HG03095 (cell line): ENCODE measurements around the gene TUBGCP6.

Experiments used
- ATAC-seq: cut with Tn5 transposase; IDR thresholded peaks from one replicate; pipeline ENCODE4 v1.9.1; 2021; ENCODE audit warnings: moderate library complexity; ENCODE audit not compliant: unreplicated experiment

Gene TUBGCP6

GRCh38 chr22:50244420-50245213 lies at the start of gene TUBGCP6:
Gene TUBGCP6, minus strand, starts transcription at chr22:50245023. Its CDS starts 564 bp downstream, at chr22:50244459.
- no peak for ATAC-seq

DNA sequence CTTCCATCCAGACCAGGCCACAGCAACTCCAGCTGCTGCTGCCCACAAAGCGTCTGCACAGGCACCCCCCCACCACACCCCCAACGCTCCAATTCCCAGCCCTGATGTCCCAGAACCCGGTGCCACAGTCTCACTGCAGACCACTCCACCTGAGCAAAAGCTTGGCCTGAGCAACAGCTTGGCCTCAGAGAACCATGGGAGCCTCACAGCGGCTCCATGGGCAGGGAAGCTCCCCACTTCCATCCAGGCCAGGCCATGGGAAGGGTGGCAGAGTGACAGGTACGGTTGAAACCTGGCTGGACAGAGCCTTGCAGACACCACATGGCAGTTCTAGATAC lies 49.5 kb upstream of the TUBGCP6 start:
- no peak for ATAC-seq

DNA sequence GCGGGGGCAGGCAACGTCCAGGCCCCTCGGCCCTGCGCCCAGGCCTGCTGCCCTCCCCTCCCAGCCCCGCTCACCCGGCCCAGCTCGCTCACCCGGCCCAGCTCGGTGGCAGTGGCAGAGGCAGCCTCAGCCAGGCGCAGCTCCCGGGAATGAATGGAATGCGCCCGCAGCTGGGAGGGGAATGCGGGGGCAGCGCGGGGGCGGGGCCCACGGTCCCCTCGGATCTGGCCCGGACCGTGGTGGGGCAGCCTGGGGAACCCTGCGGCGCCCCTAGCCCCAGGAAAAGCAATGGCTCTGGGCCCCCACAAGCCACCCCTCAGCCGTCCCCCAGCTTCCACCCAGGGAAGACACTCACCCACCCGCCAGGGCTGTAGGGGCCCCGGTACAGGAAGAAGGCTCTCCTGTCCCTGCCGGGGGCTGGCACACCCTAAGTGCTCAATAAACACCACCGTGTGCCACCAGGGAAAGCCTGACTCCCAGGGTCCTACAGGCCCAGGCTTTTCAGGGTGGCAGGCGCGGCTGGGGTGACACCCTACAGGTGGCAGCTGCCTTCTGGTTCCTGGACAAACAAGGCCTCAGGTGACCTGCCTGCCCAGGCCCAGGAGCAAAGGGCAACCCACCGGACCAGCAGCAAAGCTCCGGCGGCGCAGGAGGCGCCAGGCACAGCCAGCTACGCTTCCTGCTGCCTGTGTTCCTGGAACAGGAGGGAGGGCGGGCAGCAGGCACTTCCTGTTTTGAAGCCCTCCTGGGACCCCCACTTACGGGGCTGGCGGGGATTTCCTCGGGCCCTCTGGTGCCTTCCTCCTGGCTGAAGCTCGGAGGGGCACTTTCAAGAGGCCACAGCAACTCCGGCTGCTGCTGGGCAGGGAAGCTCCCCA lies 48.9 kb upstream of the TUBGCP6 start:
- ATAC-seq: no peak

- ATAC-seq: no peak
Measured at GRCh38 chr22:50292643-50293440, 48.0 kb upstream of the TUBGCP6 start.

DNA sequence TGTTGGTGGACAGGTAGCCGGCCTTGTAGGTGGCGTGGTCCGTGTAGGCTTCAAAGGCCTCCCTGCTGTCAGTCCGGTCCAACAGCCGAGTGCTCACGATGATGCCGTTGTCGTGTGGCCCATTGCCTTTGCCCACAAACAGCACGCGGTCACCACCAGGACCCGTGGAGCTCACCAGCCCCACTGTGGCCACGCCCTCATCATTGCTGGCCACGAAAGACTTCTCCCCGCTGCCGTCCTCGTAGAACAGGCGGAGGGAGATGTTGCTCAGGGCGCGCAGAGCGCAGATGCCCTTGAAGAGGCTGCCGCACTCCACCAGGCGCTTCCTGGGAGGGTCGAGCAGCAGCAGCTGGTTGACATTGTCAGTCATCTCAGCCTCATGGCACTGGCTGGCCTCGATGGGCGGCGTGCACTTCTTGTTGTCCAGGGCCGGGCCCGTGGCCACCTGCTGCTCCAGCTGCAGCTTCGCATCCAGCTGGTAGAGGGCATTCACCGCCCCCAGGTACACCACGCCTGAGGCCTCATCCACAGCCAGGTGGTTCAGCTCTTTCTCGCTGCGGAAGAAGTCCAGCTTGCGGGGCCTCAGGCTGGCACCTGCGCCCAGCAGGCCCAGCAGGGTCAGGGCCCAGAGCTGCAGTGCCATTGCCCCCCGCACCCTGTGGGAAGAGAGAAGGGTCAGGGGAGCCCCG lies 45.3 kb upstream of the TUBGCP6 start:
- ATAC-seq: no peak

- no peak for ATAC-seq
Measured at GRCh38 chr22:50289151-50289941, 44.5 kb upstream of the TUBGCP6 start.

DNA sequence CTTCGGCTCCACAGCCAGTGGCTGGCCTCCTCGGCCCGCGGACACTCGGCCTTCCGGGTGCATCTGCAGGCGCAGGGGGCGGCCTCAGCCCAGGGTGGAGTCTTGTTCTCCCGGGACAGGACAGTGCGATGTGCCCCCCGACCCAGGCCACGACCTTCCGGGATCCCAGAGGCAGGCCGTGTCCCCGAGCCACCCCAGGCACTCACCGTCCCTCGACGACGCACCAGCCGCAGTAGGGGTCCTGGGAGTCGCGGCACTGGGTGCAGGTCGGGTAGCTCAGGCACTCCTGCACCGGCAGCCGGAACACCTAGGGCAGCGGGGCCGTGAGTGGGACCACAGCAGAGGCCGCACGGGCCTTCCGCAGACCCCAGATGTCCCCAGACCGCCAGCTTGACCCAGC lies 42.9 kb upstream of the TUBGCP6 start:
- no peak for ATAC-seq

- no peak for ATAC-seq
Measured at GRCh38 chr22:50286701-50287318, 42.0 kb upstream of the TUBGCP6 start.

GRCh38 chr22:50286275-50286674 lies 41.5 kb upstream of the TUBGCP6 start:
- no peak for ATAC-seq

DNA sequence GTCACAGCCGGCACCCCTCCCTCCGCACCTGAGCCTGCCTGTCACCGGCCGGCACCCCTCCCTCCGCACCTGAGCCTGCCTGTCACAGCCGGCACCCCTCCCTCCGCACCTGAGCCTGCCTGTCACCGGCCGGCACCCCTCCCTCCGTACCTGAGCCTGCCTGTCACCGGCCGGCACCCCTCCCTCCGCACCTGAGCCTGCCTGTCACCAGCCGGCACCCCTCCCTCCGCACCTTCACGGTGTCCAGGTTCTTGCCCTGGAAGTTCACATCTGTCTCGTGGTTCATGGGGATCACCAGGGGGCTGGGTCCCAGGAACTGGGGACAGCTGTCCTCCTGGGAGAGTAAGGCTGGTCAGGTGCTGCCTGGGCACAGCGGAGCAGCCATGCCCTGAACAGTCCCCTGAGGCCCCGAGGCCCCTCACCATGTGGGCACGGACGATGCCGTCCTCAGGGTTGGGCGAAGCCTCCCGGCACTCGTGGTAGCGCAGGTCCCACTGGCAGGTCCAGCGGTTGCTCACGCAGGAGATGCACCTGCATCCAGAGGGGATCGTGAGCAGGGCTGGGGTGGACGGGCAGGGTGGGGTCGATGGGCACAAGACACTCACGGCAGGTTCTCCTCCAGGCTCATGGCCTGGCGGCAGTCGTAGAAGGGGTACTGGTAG lies 40.9 kb upstream of the TUBGCP6 start:
- no peak for ATAC-seq

DNA sequence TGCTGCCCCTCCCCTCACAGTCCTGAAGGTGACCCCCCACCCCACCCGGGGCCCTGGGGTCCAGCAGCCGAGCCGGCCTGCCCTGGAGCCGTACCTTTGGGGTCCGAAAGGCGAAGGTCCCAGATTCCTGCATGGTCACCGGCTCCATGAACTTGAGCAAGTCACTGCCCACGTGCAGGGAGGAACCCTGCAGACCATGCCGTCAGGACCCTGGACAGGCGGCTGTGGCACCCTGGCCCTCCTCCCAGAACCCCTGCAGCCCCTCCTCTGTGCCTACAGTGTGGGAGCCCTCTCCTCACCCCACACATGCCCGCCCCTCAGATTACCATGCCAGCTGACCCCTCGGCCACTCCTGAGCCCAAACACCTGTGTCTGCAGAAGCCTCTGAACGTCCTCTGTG lies 39.7 kb upstream of the TUBGCP6 start:
- ATAC-seq: no peak

GRCh38 chr22:50283821-50284220 lies 39.0 kb upstream of the TUBGCP6 start:
- no peak for ATAC-seq

DNA sequence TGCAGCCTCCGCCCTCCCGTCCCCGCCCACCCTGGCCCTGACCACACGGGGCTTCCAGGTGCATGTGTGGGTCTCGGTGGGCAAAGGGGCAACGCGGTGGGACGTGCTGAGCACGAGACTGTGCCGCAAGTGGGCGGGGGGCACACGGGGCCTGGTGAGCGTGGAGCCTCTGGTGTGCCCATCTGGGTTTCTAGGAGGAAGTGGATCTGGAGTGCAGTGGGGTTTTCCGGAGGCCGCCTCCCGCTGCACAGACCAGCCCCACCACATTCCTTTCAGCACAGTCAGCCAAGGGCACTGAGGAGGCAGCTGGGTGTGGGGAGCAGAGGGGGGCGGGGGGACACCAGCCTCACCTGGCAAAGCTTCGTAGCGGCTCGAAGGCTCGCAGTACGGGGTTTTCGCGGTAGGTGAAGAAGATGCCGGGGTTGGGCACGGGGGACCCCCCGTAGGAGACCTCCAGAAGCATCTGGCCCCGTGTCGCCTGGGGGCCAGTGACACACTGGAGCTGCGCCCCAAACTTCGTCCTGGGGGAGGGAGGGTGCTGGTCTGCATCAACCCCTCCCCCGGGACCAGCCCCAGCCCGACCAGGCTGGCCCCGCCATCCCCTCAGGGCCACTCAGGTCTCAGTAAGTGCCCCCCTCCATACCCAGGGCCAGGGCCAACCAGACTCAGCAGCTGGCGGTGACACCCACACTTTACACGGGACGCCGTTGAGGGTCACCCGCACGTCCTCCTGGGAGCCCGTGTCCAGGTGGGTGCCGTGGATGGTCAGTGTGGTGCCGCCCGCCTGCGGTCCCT lies 37.7 kb upstream of the TUBGCP6 start:
- ATAC-seq: no peak

DNA sequence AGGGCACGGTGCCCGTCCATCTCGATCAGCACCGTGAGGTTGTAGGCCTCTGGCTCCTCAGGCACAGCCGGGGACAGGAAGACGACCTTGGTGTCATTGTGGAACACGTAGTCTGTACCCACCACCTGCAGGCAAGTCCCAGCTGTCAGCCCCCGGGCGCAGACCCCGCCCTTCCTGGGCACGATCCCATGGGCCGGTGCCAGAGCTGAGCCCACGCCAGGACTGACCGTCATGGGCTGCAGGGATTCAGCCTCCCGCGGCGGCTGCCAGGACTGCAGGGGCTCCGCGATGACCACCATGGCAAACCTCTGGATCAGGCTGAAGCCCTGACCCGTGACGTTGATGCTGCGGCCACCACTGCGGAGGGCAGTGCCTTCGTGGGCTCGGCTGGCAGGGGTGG lies 37.1 kb upstream of the TUBGCP6 start:
- no peak for ATAC-seq

DNA sequence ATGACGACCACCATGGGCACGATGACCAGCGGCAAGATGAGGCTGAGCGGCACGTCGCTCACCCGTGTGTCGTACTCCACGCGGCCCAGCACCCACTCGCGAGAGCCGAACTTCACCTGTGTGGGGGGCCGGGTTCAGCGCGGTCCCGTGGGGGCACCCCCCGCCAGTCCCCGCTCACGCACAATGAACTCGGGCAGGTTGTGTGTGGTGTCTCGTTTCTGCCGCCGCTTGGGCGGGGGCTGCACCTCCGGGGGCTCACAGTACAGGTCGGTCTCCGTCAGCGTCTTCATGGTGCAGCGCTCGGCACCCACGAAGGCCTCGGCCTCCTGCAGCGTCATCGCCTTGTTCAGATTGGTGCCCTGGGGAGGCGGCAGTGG lies 36.5 kb upstream of the TUBGCP6 start:
- no peak for ATAC-seq

- ATAC-seq: no peak
Measured at GRCh38 chr22:50280708-50281383, 36.0 kb upstream of the TUBGCP6 start.

- no peak for ATAC-seq
Measured at GRCh38 chr22:50280022-50280707, 35.3 kb upstream of the TUBGCP6 start.
